Stomach (tissue), 9 donors: ENCODE results near the gene UBE2D2. TPM values are rescaled to one million over a fixed set of nuclear protein-coding genes. Genes with fewer than 3 reads are reported as not detected.

Experiments used
- DNase-seq, 2 donors: peaks; one replicate each; pipeline versions ENCODE4 v3.0.0 to v3.0.0-alpha.2; 2013 to 2019
- H3K27ac ChIP-seq, 5 donors: fragments of 200-600 bp in 4 of 5; sonication (generic) in 4 of 5; one replicate each; pipeline ENCODE4 v1.5.1; 2013 to 2019; ENCODE audit warnings: mild to moderate bottlenecking in 1 of 5, moderate library complexity in 1 of 5
- H3K27me3 ChIP-seq, 3 donors: fragments of 200-600 bp; sonication (generic); one replicate each; pipeline ENCODE4 v1.5.1; 2017 to 2019; ENCODE audit warnings: mixed run types in 1 of 3
- H3K36me3 ChIP-seq, 4 donors: fragments of 200-600 bp; sonication (generic); 1 replicate in 3 of 4; 2 replicates in 1 of 4; pipeline ENCODE4 v1.5.1; 2016 to 2019
- H3K4me1 ChIP-seq, 4 donors: fragments of 200-600 bp; sonication (generic); one replicate each; pipeline ENCODE4 v1.5.1; 2016 to 2019
- H3K4me3 ChIP-seq, 4 donors: fragments of 200-600 bp; sonication (generic) in 3 of 4; one replicate each; pipeline ENCODE4 v1.5.1; 2016 to 2019; ENCODE audit warnings: mild to moderate bottlenecking in 1 of 4
- H3K9me3 ChIP-seq, 4 donors: fragments of 200-600 bp; sonication (generic); one replicate each; pipeline ENCODE4 v1.5.1; 2016 to 2019
- EP300 ChIP-seq: sonication (generic); formaldehyde crosslinking; IDR thresholded peaks from one replicate; pipeline ENCODE4 v1.6.1; 2017; ENCODE audit warnings: antibody characterized with exemption
- POLR2A ChIP-seq, 4 donors: fragments of 450-650 bp; IDR thresholded peaks; one replicate each; pipeline ENCODE4 v1.6.1; 2016; ENCODE audit warnings: antibody characterized with exemption in 4 of 4, control low read depth in 2 of 4, mild to moderate bottlenecking in 1 of 4, moderate library complexity in 1 of 4
- POLR2AphosphoS5 ChIP-seq, 3 donors: sonication (generic); formaldehyde crosslinking; IDR thresholded peaks; one replicate each; pipeline ENCODE4 v1.6.1; 2016; ENCODE audit warnings: antibody characterized with exemption in 3 of 3
- WGBS, 5 donors: extraction: QIAGEN DNeasy Blood & Tissue Kit in 3 of 5; methylation state at CpG; one replicate each; pipeline versions ENCODE4 v1.1.5 to v1.1.7; 2013 to 2018; 5-methylcytosine and 5-hydroxymethylcytosine counted together
- intact Hi-C: fragments of 100-400 bp; cut with DNase I; formaldehyde crosslinking; loops from one replicate; pipeline ENCODE4 v1.15.1; 2023; ENCODE audit warnings: low total_unique reads
- polyA plus RNA-seq, 3 donors: library from polyadenylated mRNA; stranded (reverse); fragments of 200-250 nt; gene quantifications; one replicate each; pipeline ENCODE4 v1.2.3, GENCODE V29; 2013
- total RNA-seq, 5 donors: library from RNA; depleted of rRNA; stranded (reverse); fragments of >200 nt; gene quantifications; one replicate each; pipeline versions ENCODE4 v1.1.0 to v1.2.3, GENCODE V29; 2014 to 2016
- TF ChIP-seq, protein P1 (sequence below), 7 experiments: fragments of 450-650 bp in 4 of 7; fragments of 200-600 bp in 3 of 7; sonication (generic) in 3 of 7; IDR thresholded peaks; one replicate each; pipeline ENCODE4 v1.5.1; 2016 to 2019; ENCODE audit warnings: antibody characterized with exemption in 7 of 7, control low read depth in 2 of 7, mild to moderate bottlenecking in 1 of 7
- donor health status: healthy with polysubstance abuse.
- donor health status: Bipolar disorder and iron deficiency.
- donor health status: healthy.

Gene UBE2D2
- total and polyA plus RNA-seq, 8 donors = 29.8 to 220 (median 75.6) TPM

DNA sequence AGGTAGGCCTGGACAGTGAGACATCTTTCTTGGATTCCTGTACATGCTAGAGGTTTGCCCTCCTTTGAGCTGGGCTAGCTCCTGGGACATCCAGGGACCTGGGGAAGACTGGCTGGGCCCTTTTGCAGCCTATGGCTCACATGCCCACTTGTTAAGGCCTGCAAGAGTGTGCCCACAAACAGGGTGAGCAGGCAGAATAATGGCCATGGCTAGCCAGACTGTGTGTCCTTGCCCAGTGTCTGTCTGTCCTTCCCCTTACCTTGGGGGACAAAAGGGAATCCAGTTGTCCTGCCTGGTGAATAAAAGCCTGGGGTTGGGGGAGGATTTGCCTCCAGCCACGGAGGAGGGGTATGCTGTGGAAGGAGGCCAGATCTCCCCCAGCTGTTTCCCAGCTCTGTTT lies 74.1 kb downstream of the UBE2D2 start:
- WGBS, 5 donors = 36 to 75% (median 44%) methylated on average over 1 of the region's 1 CpG
- TF ChIP-seq, protein P1, sequence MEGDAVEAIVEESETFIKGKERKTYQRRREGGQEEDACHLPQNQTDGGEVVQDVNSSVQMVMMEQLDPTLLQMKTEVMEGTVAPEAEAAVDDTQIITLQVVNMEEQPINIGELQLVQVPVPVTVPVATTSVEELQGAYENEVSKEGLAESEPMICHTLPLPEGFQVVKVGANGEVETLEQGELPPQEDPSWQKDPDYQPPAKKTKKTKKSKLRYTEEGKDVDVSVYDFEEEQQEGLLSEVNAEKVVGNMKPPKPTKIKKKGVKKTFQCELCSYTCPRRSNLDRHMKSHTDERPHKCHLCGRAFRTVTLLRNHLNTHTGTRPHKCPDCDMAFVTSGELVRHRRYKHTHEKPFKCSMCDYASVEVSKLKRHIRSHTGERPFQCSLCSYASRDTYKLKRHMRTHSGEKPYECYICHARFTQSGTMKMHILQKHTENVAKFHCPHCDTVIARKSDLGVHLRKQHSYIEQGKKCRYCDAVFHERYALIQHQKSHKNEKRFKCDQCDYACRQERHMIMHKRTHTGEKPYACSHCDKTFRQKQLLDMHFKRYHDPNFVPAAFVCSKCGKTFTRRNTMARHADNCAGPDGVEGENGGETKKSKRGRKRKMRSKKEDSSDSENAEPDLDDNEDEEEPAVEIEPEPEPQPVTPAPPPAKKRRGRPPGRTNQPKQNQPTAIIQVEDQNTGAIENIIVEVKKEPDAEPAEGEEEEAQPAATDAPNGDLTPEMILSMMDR (IDR thresholded peaks at IDR 0.05) = no peak
- TF ChIP-seq POLR2AphosphoS5 (IDR thresholded peaks at IDR 0.05) = no peak
- TF ChIP-seq POLR2A (IDR thresholded peaks at IDR 0.05) = no peak

DNA sequence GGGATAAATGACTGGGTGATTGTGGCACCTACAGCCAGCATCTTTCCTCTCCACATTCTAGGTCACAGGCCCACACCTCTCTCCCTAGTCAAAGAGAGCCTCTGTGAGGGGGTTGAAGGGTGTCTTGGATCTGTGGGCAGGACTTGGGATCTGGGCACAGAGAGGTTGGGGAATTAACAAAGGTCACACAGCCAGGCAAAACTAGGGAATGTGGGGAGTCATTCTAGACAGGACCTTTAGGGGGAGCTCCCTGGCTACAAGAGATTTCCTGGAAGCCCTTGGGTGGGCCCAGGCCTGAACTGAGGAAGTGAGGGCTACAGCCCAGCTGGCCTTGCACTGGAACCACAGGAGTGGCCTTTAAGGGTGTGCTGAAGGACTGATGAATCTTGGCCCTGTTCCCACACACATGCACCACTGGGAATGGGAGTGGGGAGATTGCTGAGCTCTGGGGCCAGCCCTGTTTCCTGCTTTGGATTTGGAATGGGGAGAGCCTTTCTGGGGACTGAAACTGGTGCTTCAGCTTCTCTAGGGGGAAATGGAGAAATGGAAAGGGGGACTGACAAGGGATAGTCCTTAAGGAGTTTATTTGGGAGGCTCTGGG lies 74.6 kb downstream of the UBE2D2 start:
- H3K27ac ChIP-seq = peak overlapping the region; percentile 81 to 94 (median 89)
- H3K9me3 ChIP-seq = no peaks in the 10 kb centered on the region
- TF ChIP-seq POLR2AphosphoS5 (IDR thresholded peaks at IDR 0.05) (peak; percentile 6 to 81 (median 61)), POLR2A (IDR thresholded peaks at IDR 0.05) (no peak), EP300 (no peak)
- TF ChIP-seq, protein P1 (IDR thresholded peaks at IDR 0.05) = peak in 5 of 7 experiments; percentile 36 to 68 (median 51)
- H3K36me3 ChIP-seq = peaks cover 0 to 11% (median 4%) of the 10 kb centered on the region in 4 donors
- H3K4me3 ChIP-seq = no peak overlapping the region
- peaks cover 43 to 61% (median 55%) of the 10 kb centered on the region in 4 donors for H3K4me1 ChIP-seq
- peak; percentile 83 to 95 for DNase-seq
- peaks cover 0 to 3% (median 0%) of the 10 kb centered on the region in 3 donors for H3K27me3 ChIP-seq
- intact Hi-C loops = no loop called here

More for the DNA sequence above, 74.1 kb downstream of the UBE2D2 start:
- Histone ChIP-seq H3K36me3 (peaks cover 0 to 15% (median 5%) of the 10 kb centered on the region in 4 donors), H3K27ac (peak overlapping the region; percentile 81 to 94 (median 89)), H3K4me1 (peaks cover 43 to 61% (median 55%) of the 10 kb centered on the region in 4 donors), H3K9me3 (no peaks in the 10 kb centered on the region), H3K4me3 (no peak overlapping the region), H3K27me3 (peaks cover 0 to 3% (median 0%) of the 10 kb centered on the region in 3 donors)
- peak in 1 of 2 donors; percentile 16 for DNase-seq
- intact Hi-C loops = no loop called here

DNA sequence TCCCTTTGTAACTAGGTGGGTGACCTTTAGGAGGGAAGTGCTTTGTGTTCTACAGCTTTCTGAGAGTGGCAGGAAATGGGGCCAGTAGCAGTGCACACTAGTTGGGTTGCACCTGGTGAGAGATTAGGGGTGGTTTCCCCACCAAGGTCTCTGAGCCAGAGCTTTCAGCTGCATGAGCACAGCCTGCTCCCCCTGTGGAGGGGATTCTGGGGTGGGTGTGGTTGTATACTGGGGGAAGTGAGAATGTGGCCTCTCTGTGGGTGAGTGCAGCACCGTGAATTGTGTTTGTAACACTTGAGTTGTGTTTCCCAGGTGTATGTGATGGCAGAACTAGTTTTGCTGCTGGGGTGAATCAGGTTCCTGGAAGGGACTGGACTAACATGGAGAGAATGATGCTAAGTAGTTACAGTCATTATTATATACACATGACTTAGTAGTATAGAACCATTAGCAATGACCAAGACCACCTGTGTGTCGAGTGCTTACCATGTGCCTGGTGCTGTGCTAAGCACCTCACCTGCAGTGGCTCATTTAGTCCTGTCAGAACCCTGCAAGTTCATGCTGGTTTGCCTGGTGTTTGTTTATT lies 75.2 kb downstream of the UBE2D2 start:
- H3K27me3 ChIP-seq = peaks cover 0 to 3% (median 0%) of the 10 kb centered on the region in 3 donors
- TF ChIP-seq EP300 = no peak
- no peak for TF ChIP-seq POLR2AphosphoS5 (IDR thresholded peaks at IDR 0.05)
- TF ChIP-seq, protein P1 (IDR thresholded peaks at IDR 0.05) = no peak
- TF ChIP-seq POLR2A (IDR thresholded peaks at IDR 0.05) = no peak
- DNase-seq = peak; percentile 61 to 86
- peaks cover 43 to 61% (median 55%) of the 10 kb centered on the region in 4 donors for H3K4me1 ChIP-seq
- 37 to 52% (median 49%) methylated on average over 2 of the region's 2 CpGs for WGBS, 5 donors
- peaks cover 0 to 11% (median 4%) of the 10 kb centered on the region in 4 donors for H3K36me3 ChIP-seq
- H3K27ac ChIP-seq = peak overlapping the region; percentile 81 to 94 (median 89)
- H3K4me3 ChIP-seq = peak overlapping the region in 1 of 4 donors; percentile 52
- H3K9me3 ChIP-seq = no peaks in the 10 kb centered on the region
- intact Hi-C loops = no loop called here

DNA sequence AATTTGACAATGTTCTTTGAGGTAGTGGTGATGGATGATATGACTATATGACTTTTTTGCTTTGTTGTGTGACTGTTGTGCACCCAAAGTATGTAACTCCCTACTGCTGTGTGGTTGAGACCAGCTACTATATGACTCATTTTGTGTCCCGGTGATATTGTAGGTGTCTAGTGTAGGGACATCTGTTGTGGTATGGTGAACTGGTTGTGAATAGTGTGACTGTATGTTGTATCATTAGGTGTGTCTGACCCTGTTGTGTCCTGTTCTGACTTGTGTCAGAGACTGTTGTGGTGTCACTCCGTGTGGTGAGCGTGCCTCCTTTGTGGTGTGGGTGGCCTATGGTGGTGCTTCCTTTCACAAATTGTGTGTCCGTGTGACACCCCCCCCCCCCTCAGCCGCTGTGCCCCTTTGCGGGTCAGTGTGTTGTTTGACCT lies 75.9 kb downstream of the UBE2D2 start:
- DNase-seq = no peak
- H3K9me3 ChIP-seq = no peaks in the 10 kb centered on the region
- H3K27me3 ChIP-seq = peaks cover 0 to 3% (median 0%) of the 10 kb centered on the region in 3 donors
- peaks cover 43 to 66% (median 55%) of the 10 kb centered on the region in 4 donors for H3K4me1 ChIP-seq
- H3K36me3 ChIP-seq = peaks cover 0 to 7% (median 3%) of the 10 kb centered on the region in 4 donors
- H3K4me3 ChIP-seq = peak overlapping the region; percentile 43 to 52 (median 46)
- intact Hi-C loops = no loop called here
- TF ChIP-seq POLR2A (IDR thresholded peaks at IDR 0.05) (no peak), EP300 (no peak), POLR2AphosphoS5 (IDR thresholded peaks at IDR 0.05) (no peak)
- TF ChIP-seq, protein P1 (IDR thresholded peaks at IDR 0.05) = no peak
- H3K27ac ChIP-seq = peak overlapping the region; percentile 81 to 94 (median 89)
- 3 to 16% (median 7%) methylated on average over 3 to 6 of the region's 6 CpGs for WGBS, 5 donors
